Urothelium cell line (cell line): Measurements from ENCODE around the gene CLSTN1.

ENCODE experiments used
- DNase-seq: peaks from one replicate; pipeline ENCODE4 v3.0.0; 2011; ENCODE audit warnings: low spot score, mixed read lengths
- FAIRE-seq: peaks from 2 replicates; lab custom pipeline; 2011; peaks lifted over from hg19 to GRCh38; lab: Jason Lieb, UNC

Gene CLSTN1

DNA sequence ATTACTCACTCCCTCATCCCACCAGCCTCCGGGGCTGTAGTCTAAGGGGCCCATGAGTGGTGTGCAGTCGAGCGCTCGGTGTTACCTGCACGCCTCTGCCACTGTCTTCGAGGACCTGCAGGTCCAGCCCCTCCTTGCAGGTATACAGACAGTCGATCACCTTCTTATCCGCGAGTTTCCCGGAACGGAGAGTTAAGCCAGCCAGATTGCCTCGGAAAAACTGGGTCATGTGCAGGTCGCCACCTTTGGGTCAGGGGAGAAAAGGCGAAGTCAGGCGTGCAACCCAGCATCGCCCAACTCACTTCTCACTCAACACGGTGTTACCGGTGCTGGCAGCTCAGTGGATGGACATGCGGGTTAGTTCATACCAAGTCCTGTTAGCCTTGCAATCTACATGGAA lies 88.0 kb downstream of the CLSTN1 start:
- no peak for DNase-seq
- no peak for FAIRE-seq

DNA sequence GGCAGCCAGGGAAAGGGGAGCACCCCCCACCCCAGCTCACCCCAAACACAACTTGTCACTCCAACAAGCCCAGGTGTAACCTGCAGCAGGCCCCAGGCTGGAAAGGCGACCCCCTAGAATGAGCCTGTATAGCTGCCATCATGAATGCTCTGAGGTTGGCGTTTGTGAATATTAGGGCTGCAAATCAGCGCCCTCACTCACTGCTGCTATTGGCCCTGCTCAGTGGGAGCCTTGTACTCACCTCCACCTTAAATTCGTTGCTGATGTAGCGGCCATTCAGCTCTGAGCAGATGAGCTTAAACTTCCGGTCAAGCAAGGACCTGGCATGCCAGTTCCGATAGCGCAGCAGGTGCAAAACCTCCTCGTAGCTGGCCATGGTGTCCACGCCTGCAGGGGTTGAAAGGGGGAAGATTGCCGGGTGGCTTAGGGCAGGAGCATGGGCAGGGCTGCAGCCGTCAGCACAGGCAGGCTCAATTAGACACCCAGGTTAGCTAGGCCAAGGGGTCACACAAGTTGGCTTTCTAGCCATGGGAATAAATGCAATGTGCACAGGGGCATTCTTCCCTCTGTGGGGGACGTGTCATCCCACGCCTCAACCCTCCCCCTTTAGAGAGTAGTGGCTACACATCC lies 90.5 kb downstream of the CLSTN1 start:
- DNase-seq, result no peak
- no peak for FAIRE-seq

DNA sequence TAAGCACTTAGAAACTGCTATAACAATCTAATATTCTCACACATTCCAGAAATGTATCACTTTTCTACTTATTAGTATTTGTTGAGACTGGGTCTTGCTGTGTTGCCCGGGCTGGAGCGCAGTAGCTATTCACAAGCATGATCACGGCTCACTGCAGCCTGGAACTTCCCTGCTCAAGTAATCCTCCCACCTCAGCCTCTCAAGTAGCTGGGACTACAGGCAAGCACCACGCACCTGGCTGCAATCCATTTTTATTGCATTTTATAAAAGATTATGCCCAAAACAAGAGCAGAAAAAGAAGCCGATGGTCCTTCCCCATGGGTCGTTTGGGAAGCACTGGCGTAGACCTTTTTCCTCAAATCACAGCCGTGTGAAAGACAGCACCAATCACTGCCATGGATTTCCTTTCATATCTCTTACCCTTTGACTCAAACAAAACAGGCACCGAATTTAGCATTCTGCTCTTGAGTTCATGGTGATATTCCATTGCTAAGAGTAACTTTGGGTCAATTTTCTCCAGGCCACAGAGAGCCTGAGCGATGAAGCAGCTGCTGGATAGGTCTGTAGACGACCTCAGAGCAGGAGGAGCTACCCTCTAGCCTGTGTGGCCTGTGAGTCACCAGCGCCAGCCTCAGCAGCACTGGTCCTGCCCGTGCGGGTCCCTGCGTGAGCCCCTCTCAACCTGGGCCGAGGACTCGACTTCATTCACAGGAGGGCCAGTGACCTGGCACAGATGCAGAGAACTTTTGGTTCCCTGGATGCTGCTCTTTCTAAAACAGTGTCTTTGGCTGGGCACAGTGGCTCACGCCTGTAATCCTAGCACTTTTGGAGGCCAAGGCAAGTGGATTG lies 91.4 kb downstream of the CLSTN1 start:
- DNase-seq (no peak), FAIRE-seq (no peak)

GRCh38 chr1:9731561-9731960 lies 92.2 kb downstream of the CLSTN1 start:
- DNase-seq, result no peak
- no peak for FAIRE-seq

DNA sequence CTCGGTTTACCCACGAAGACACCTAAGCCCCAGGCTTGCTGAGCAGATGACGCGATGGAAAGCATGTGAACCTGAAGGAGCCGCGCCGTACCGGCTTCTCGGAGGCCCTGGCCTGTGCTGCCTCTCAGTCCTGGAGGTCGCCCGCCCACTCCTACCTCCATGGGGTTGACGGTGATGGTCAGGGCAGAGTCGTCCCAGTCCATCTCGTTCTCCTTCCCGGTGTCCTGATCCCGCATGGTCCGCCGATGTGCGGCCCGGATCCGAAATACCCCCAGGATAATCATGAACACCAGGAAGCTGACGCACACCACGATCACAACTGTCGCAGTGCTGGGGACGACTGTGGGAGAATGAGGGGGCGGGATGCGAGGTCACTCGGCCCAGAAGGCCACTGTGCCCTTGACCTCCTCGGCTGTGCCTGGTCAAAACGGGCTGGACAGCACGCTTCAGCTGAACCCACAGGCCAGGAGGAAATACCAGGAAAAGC lies 92.7 kb downstream of the CLSTN1 start:
- no peak for FAIRE-seq
- DNase-seq, result no peak

DNA sequence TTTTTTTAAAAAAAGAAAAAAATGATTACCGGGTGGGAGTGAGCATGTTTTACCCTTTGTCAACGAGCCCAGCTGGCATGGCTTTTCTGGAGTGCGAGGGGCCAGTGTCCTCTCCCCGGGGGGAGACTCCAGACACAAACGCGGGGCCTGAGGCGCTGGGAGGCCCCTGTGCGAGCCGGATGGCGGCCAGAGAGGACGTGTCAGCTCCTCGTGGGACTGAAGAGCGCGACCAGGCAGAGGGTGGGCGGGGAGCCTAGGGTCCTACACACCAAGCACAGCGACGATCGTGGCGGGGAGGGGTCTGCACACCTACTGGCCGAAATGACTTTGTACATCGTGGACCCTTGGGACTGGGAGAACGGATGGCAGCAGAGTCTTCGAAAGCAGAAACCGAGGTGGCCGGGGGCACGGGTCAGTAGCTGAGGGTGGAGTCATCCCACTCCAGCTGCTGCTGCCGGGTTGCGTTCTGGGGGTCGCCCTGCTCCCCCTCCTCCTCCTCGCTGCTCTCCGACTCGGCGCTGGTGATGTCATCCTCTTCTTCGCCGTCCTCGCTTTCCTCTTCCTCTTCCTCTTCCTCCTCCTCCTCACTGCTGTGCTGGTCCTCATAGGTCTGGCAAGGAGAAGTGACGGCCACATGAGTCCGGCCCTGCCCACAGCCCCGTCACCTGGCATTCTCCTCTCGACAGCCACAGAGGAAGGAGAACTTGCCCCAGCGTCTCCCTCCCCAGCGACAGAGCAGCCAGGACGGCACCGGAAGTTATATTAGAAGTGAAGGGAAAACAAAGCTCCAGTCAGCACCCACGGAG lies 93.5 kb downstream of the CLSTN1 start:
- no peak for FAIRE-seq
- no peak for DNase-seq

DNA sequence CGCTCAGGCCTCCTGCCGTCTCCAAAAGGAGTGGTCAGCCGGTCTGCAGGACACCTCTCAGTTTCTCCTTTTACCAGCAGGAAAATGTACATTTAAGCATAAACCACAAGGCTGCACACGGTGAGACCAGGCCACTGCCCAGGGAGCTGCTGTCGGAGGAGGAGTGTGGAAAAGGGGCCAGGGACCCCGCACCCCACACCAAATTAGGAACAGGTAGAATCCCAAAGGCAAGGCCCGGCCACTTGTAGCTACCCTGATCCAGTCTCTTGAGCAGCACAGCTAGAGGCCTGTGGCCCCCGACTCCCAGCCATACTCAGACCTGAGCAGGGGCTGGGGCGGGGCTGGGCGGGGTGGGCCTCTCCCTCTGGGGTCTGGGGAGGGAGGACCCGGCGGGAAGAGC lies 94.2 kb downstream of the CLSTN1 start:
- DNase-seq (no peak), FAIRE-seq (no peak)

- FAIRE-seq, result no peak
These were observed 95.1 kb downstream of the CLSTN1 start for GRCh38 chr1:9728451-9729295.

GRCh38 chr1:9726905-9727595 lies 96.7 kb downstream of the CLSTN1 start:
- DNase-seq (no peak), FAIRE-seq (no peak)

More at GRCh38 chr1:9728451-9729295, 95.1 kb downstream of the CLSTN1 start:
- DNase-seq, result no peak

- DNase-seq, result no peak
- no peak for FAIRE-seq
These were observed 97.4 kb downstream of the CLSTN1 start for GRCh38 chr1:9726406-9726805.

- DNase-seq, result peak; percentile 79
- no peak for FAIRE-seq
These were observed 98.9 kb downstream of the CLSTN1 start for GRCh38 chr1:9724706-9725476.

GRCh38 chr1:9723926-9724325 lies 99.8 kb downstream of the CLSTN1 start:
- DNase-seq, result no peak

GRCh38 chr1:9723068-9723805 lies 100.5 kb downstream of the CLSTN1 start:
- no peak for FAIRE-seq
- DNase-seq, result no peak

More at GRCh38 chr1:9723926-9724325, 99.8 kb downstream of the CLSTN1 start:
- no peak for FAIRE-seq

- DNase-seq (no peak), FAIRE-seq (no peak)
These were observed 101.4 kb downstream of the CLSTN1 start for GRCh38 chr1:9722378-9722749.

- no peak for FAIRE-seq
- peak; percentile 52 for DNase-seq
These were observed 102.0 kb downstream of the CLSTN1 start for GRCh38 chr1:9721606-9722377.

DNA sequence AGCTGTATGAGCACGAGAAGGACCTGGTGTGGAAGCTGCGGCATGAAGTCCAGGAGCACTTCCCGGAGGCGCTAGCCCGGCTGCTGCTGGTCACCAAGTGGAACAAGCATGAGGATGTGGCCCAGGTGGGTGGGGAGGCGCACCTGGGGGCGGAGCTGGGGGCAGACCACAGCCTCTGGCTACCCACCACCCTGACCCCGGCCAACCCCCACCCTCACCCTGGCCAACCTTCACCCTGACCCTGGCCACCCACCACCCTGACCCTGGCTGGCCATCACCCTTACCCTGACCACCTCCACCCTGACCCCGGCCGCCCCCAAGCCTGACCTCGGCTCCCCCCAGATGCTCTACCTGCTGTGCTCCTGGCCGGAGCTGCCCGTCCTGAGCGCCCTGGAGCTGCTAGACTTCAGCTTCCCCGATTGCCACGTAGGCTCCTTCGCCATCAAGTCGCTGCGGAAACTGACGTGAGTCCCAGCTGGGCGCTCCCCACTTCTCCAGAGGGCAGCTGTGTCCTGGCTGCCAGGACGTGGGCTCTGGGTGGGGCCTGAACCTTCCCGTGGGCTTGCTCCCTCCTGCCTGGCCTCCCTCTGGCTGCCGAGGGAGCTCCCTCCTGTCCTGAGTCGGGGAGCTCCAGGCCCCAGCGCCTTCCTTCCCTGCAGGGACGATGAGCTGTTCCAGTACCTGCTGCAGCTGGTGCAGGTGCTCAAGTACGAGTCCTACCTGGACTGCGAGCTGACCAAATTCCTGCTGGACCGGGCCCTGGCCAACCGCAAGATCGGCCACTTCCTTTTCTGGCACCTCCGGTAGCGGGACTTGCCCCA lies 102.8 kb downstream of the CLSTN1 start:
- DNase-seq, result no peak
- no peak for FAIRE-seq
